NCI-H226 (cell line): ENCODE measurements around the gene DHRS1.
"Not testable (repeated sequence)": the region's sequence is repeated elsewhere in the genome, so short reads cannot be mapped to it uniquely, and the experiment has no call there.

Experiments used
- DNase-seq: peaks from one replicate; pipeline ENCODE4 v3.0.0-alpha.2; 2015

DHRS1 gene

GRCh38 chr14:24299255-24300191 lies at the start of gene DHRS1, which contains the start of gene NOP9:
Gene DHRS1, minus strand, starts transcription at chr14:24299780. Its CDS starts 674 bp downstream, at chr14:24299106.
Gene NOP9, plus strand, starts transcription at chr14:24299850. Its CDS starts 105 bp downstream, at chr14:24299955.
- DNase-seq: peak; percentile 86

GRCh38 chr14:24348186-24348585 lies 48.6 kb upstream of the DHRS1 start:
- DNase-seq: no peak

GRCh38 chr14:24347134-24347533 lies 47.6 kb upstream of the DHRS1 start:
- no peak for DNase-seq

GRCh38 chr14:24343795-24344660 lies 44.4 kb upstream of the DHRS1 start:
- DNase-seq: no peak

- no peak for DNase-seq
Observed at GRCh38 chr14:24342889-24343288, 43.3 kb upstream of the DHRS1 start.

GRCh38 chr14:24340606-24341005 lies 41.0 kb upstream of the DHRS1 start:
- no peak for DNase-seq

- DNase-seq: no peak
Observed at GRCh38 chr14:24339284-24340151, 39.9 kb upstream of the DHRS1 start, which contains the start of gene RIPK3. Gene RIPK3, minus strand, starts transcription at chr14:24339991. Its CDS starts 165 bp downstream, at chr14:24339826.

GRCh38 chr14:24338843-24339242 lies 39.3 kb upstream of the DHRS1 start:
- DNase-seq: no peak

GRCh38 chr14:24337824-24338175 lies 38.2 kb upstream of the DHRS1 start:
- DNase-seq: no peak

- no peak for DNase-seq
Observed at GRCh38 chr14:24337144-24337823, 37.7 kb upstream of the DHRS1 start.

GRCh38 chr14:24335461-24336171 lies 36.0 kb upstream of the DHRS1 start:
- no peak for DNase-seq

- DNase-seq: no peak
Observed at GRCh38 chr14:24334431-24335291, 35.1 kb upstream of the DHRS1 start, which contains the start of gene ADCY4. Gene ADCY4, minus strand, starts transcription at chr14:24335071. Its CDS starts 419 bp downstream, at chr14:24334652.

- peak; percentile 20 for DNase-seq
Observed at GRCh38 chr14:24332268-24332993, 32.9 kb upstream of the DHRS1 start.

GRCh38 chr14:24331731-24332267 lies 32.2 kb upstream of the DHRS1 start:
- DNase-seq: no peak

GRCh38 chr14:24330973-24331674 lies 31.5 kb upstream of the DHRS1 start:
- no peak for DNase-seq

GRCh38 chr14:24329736-24330135 lies 30.2 kb upstream of the DHRS1 start:
- no peak for DNase-seq

GRCh38 chr14:24329073-24329663 lies 29.6 kb upstream of the DHRS1 start:
- no peak for DNase-seq

GRCh38 chr14:24327914-24328313 lies 28.3 kb upstream of the DHRS1 start:
- not testable (repeated sequence) for DNase-seq
